ENCODE measurements around the gene CHRM4.

GRCh38 chr11:46408407-46408986 is 16.9 kb upstream of the CHRM4 start:
- TF ChIP-seq POLR2A (IDR thresholded peaks at IDR 0.05; ENCODE audit: low read depth, low read length) (no peak), POLR2AphosphoS5 (IDR thresholded peaks at IDR 0.05; ENCODE audit: low read depth, low read length) (no peak), POU2F2 (IDR thresholded peaks at IDR 0.05; ENCODE audit: low read depth, low read length) (no peak), TAF1 (IDR thresholded peaks at IDR 0.05; ENCODE audit: low read depth, low read length) (no peak)

Data from GM12891 (cell line).